B cell (primary cell): ENCODE measurements around the gene PAIP2B.

ENCODE experiments used
- CTCF ChIP-seq: fragments of 200-600 bp; IDR thresholded peaks from one replicate; pipeline ENCODE4 v1.8.0; 2022; ENCODE audit warnings: antibody characterized with exemption, mild to moderate bottlenecking
- EZH2 ChIP-seq: IDR thresholded peaks from 2 replicates; pipeline ENCODE4 v1.6.1; 2012; ENCODE audit warnings: borderline replicate concordance, low read depth, mild to moderate bottlenecking, moderate library complexity, low read length; ENCODE audit not compliant: insufficient read depth, poor library complexity, severe bottlenecking

- TF ChIP-seq CTCF (no peak), EZH2 (no peak)
These were observed 13.9 kb upstream of the PAIP2B start for GRCh38 chr2:71240794-71241193.
